GM19351 (cell line): ENCODE data around the gene MEIKIN.

Experiments
- ATAC-seq: cut with Tn5 transposase; IDR thresholded peaks from one replicate; pipeline ENCODE4 v1.9.1; 2021; ENCODE audit warnings: mild to moderate bottlenecking, moderate library complexity; ENCODE audit not compliant: unreplicated experiment

MEIKIN gene

DNA sequence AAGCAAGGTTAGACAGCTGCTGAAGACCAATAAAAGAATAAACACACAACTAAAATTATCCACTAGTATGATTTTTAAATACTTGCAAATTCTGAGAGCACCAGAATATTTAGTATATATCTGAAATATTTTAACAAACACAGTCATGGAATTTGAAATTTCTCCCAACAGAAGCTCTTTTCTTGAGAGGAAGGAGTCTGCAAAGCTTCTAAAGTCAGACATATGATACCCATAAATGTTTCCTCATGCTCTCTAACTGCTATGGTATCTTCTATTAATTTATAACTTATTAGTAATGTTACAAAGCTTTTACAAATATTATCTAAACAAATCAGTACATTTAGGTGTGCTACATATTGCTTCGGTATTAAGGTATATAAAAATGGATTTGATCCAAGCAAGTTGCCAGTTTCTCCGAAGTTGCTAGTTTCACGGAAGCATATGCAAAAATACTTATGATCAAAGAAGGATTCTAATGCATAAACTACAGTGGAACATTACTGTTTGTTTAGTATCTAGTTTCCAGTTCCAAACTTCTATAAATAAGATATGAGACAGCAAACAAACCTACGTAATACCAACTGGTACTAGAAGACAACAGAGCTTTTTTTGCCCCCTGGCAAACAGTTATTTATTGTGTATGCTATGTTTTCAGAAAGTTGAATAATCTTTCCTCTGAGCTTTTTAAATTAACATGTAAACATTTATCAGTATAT lies 170.7 kb downstream of the MEIKIN start:
- no peak for ATAC-seq

- ATAC-seq: no peak
Measured at GRCh38 chr5:131773805-131774204, 171.7 kb downstream of the MEIKIN start.

DNA sequence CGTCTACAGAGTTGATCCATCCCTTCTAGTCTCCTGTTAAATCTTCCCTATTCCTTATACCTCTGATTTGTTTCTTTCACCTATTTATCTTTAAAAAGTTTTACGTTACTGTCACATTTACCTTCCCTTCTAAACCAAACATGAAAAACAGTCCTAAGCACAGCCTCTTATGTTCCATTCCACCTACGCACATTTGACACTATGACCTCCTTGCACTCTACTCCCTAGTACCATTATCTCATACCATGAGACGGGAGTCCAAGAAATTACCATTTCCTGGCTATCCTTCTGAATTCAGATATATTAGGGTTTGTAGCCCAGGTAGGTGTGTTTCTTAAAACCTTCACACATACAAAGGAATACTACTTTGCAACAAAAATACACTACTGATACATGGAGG lies 173.8 kb downstream of the MEIKIN start:
- ATAC-seq: no peak

GRCh38 chr5:131769961-131770360 lies 175.5 kb downstream of the MEIKIN start:
- no peak for ATAC-seq

DNA sequence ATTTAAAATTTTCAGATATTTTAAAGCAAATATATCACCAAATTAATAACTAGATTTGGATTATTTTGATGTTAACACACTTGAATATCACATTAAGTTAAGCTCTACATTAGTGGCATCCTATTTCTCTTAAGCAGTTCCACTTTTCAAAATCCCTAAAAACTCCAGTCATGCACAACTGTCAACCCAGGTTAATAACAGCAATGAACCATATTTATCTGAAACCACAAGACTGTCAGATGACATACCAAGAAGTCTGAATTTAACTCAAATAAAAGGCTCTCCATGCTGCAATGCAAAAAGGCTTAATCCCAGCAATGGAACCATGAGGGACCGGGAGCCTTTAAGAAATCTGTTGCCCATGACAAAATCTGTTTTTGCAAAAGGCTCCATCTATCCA lies 176.1 kb downstream of the MEIKIN start:
- ATAC-seq: no peak

DNA sequence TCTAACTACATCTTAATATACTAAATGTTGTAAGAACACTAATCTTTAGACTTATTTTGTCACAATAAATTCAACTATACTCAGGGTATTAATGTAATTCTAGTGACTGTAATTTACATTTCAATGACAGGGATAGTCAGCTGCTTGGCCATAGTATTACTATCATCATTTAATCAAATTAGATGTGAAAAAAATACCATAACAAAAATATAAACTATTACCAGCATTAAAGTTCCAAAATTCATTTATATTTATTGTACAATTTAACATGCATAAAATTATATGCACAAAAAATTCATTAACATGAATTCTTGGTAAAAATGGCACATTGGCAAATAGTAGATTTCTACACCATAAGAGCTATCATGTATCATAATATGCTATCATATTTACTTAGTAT lies 177.6 kb downstream of the MEIKIN start:
- ATAC-seq: no peak

GRCh38 chr5:131766689-131767088 lies 178.8 kb downstream of the MEIKIN start:
- no peak for ATAC-seq

DNA sequence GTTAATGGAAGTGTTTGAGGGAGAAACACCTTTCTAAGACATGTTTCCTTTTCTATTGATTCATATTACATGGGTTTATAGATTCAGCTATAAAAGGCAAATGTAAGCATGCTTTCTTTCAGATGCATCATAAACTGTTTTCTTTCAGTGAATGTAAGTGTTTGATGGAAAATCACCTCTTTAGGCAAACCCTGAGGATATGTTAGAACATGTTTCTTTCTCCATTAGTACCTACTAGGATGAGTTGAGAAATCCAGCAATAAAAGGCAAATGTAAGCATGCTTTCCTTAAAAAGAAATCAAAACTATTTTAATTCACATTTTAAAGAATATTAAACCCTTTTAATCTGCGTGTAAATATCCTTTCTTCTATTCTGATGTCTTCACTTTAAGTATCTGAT lies 180.2 kb downstream of the MEIKIN start:
- ATAC-seq: no peak

- ATAC-seq: no peak
Measured at GRCh38 chr5:131763968-131764367, 181.5 kb downstream of the MEIKIN start.

- no peak for ATAC-seq
Measured at GRCh38 chr5:131760793-131761192, 184.7 kb downstream of the MEIKIN start.

- no peak for ATAC-seq
Measured at GRCh38 chr5:131759704-131760103, 185.8 kb downstream of the MEIKIN start.

DNA sequence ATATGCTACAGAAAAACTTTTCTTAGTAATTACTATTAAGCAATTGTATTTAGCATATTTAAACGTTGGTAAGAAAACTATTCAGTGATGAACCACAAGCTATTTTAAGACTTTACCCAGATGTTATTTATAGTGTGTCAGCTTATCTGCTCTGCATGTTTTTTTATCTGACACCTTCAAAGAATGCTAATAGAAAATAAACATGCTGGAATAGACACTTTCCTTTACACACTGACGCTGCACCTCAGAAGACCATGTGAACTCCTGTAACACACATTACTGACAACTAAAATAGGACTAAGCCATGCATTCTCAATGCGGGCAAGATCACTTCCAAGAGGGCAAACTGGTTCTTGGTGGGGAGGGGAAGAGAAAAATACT lies 187.0 kb downstream of the MEIKIN start:
- ATAC-seq: peak; percentile 37

- ATAC-seq: peak; percentile 65
Measured at GRCh38 chr5:131757830-131758519, 187.5 kb downstream of the MEIKIN start.
